HEK293 (cell line): ENCODE data around the gene GJA5.

Source experiments
- CTCF ChIA-PET: fragments of 350-600 bp; formaldehyde crosslinking; extraction: SDS; loops from one replicate; lab custom pipeline; 2021; ENCODE audit warnings: antibody characterized with exemption; lab: Yijun Ruan, JAX
- POLR2A ChIA-PET: fragments of 300-600 bp; formaldehyde crosslinking; extraction: SDS; loops from one replicate; lab custom pipeline; 2020; ENCODE audit warnings: antibody characterized with exemption, inconsistent platforms; lab: Yijun Ruan, JAX
- H3K27ac ChIP-seq: fragments of 200-500 bp; sonication (Bioruptor generic); 2 replicates; pipeline ENCODE4 v1.5.1; 2014; ENCODE audit warnings: low read depth, low read length, control low read depth, inconsistent platforms; ENCODE audit errors: extremely low read depth
- H3K36me3 ChIP-seq, 2 experiments: fragments of 200-500 bp in 1 of 2; sonication (Bioruptor generic) in 1 of 2; 1 replicate in 1 of 2; 2 replicates in 1 of 2; pipeline ENCODE4 v1.5.1; 2014 to 2017; ENCODE audit warnings: inconsistent platforms in 2 of 2, low read length in 2 of 2; ENCODE audit not compliant: control insufficient read depth in 2 of 2, insufficient read depth in 1 of 2
- H3K4me1 ChIP-seq: fragments of 200-500 bp; sonication (Bioruptor generic); 2 replicates; pipeline ENCODE4 v1.5.1; 2014; ENCODE audit warnings: mild to moderate bottlenecking, low read length, inconsistent platforms; ENCODE audit not compliant: control insufficient read depth, insufficient read depth
- H3K4me3 ChIP-seq: 2 replicates; pipeline ENCODE4 v1.5.1; 2011; ENCODE audit warnings: low read depth, mild to moderate bottlenecking, control low read depth, low read length, moderate library complexity
- H3K9me3 ChIP-seq: fragments of 200-500 bp; sonication (Bioruptor generic); 2 replicates; pipeline ENCODE4 v1.5.1; 2014; ENCODE audit warnings: low read depth, low read length, inconsistent platforms; ENCODE audit not compliant: control insufficient read depth, insufficient read depth
- INSM2 ChIP-seq: fragments of 450-650 bp; formaldehyde crosslinking; IDR thresholded peaks from 2 replicates; pipeline ENCODE4 v1.5.1; 2016; ENCODE audit warnings: missing biosample characterization, missing genetic modification characterization
- KLF7 ChIP-seq: fragments of 450-650 bp; formaldehyde crosslinking; IDR thresholded peaks from 2 replicates; pipeline ENCODE4 v1.5.1; 2016; ENCODE audit warnings: missing biosample characterization, missing genetic modification characterization, borderline replicate concordance
- SCRT1 ChIP-seq: fragments of 450-650 bp; formaldehyde crosslinking; IDR thresholded peaks from 2 replicates; pipeline ENCODE4 v1.5.1; 2016; ENCODE audit warnings: missing biosample characterization, missing genetic modification characterization, borderline replicate concordance
- SCRT2 ChIP-seq: fragments of 450-650 bp; formaldehyde crosslinking; IDR thresholded peaks from 2 replicates; pipeline ENCODE4 v1.5.1; 2016; ENCODE audit warnings: missing biosample characterization, missing genetic modification characterization
- SP2 ChIP-seq: fragments of 450-650 bp; formaldehyde crosslinking; IDR thresholded peaks from 2 replicates; pipeline ENCODE4 v1.5.1; 2016; ENCODE audit warnings: missing biosample characterization, missing genetic modification characterization
- ZBTB1 ChIP-seq: fragments of 450-650 bp; formaldehyde crosslinking; IDR thresholded peaks from 2 replicates; pipeline ENCODE4 v1.5.1; 2016; ENCODE audit warnings: missing biosample characterization, missing genetic modification characterization
- ZBTB6 ChIP-seq: fragments of 450-650 bp; formaldehyde crosslinking; IDR thresholded peaks from 2 replicates; pipeline ENCODE4 v1.5.1; 2017; ENCODE audit warnings: missing biosample characterization, missing genetic modification characterization
- ZEB2 ChIP-seq: fragments of 450-650 bp; formaldehyde crosslinking; IDR thresholded peaks from 2 replicates; pipeline ENCODE4 v1.5.1; 2016; ENCODE audit warnings: missing biosample characterization, missing genetic modification characterization
- ZNF239 ChIP-seq: fragments of 450-650 bp; formaldehyde crosslinking; IDR thresholded peaks from 2 replicates; pipeline ENCODE4 v1.5.1; 2016; ENCODE audit warnings: missing biosample characterization, missing genetic modification characterization
- ZNF341 ChIP-seq: fragments of 450-650 bp; formaldehyde crosslinking; IDR thresholded peaks from 2 replicates; pipeline ENCODE4; 2016; ENCODE audit warnings: low read depth, missing biosample characterization, missing genetic modification characterization
- ZNF518A ChIP-seq: fragments of 450-650 bp; formaldehyde crosslinking; conservative IDR thresholded peaks from 2 replicates; pipeline ENCODE4 v1.5.1; 2016; ENCODE audit warnings: low read depth, missing biosample characterization, missing genetic modification characterization
- ZNF530 ChIP-seq: fragments of 450-650 bp; formaldehyde crosslinking; IDR thresholded peaks from 2 replicates; pipeline ENCODE4 v1.5.1; 2016; ENCODE audit warnings: low read depth, missing biosample characterization, missing genetic modification characterization
- ZNF558 ChIP-seq: fragments of 450-650 bp; formaldehyde crosslinking; IDR thresholded peaks from 2 replicates; pipeline ENCODE4 v1.5.1; 2016; ENCODE audit warnings: missing biosample characterization, missing genetic modification characterization
- ZNF629 ChIP-seq: fragments of 450-650 bp; formaldehyde crosslinking; IDR thresholded peaks from 2 replicates; pipeline ENCODE4 v1.5.1; 2017; ENCODE audit warnings: missing biosample characterization, missing genetic modification characterization
- ZNF645 ChIP-seq: fragments of 450-650 bp; formaldehyde crosslinking; IDR thresholded peaks from 2 replicates; pipeline ENCODE4; 2016; ENCODE audit warnings: missing biosample characterization, missing genetic modification characterization
- ZNF677 ChIP-seq: fragments of 450-650 bp; IDR thresholded peaks from 2 replicates; pipeline ENCODE4 v1.5.0; 2018; ENCODE audit warnings: missing biosample characterization, mild to moderate bottlenecking, missing genetic modification characterization, moderate library complexity
- ZNF692 ChIP-seq: fragments of 450-650 bp; formaldehyde crosslinking; IDR thresholded peaks from 2 replicates; pipeline ENCODE4 v1.5.1; 2016; ENCODE audit warnings: missing biosample characterization, missing genetic modification characterization
- ZNF776 ChIP-seq: fragments of 450-650 bp; formaldehyde crosslinking; IDR thresholded peaks from 2 replicates; pipeline ENCODE4 v1.5.0; 2017; ENCODE audit warnings: missing biosample characterization, missing genetic modification characterization, borderline replicate concordance
- TF ChIP-seq, protein P1 (sequence below): fragments of 450-650 bp; formaldehyde crosslinking; IDR thresholded peaks from 2 replicates; pipeline ENCODE4 v1.5.1; 2016; ENCODE audit warnings: missing biosample characterization, missing genetic modification characterization

GJA5 gene

DNA sequence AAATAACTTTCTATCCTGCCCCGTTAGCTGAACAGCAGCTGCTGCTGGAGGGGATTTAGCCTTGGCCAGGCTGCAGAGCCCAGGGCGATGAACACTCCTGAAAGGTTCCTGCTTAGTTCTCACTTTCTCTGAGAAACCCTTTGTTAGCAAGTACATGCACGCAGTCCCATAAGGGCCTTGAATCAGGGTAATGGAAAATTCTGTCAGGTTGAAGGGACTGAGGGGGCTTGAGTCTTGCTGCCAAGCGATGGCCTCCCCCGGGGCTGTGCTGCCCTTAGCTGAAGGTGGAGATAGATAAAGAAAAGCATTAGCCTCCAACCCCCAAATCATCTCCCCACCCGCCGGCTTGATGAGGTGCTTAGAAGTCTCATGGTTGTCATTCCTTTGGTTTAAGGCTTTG, 7.9 kb downstream of the GJA5 start (continued):
- TF ChIP-seq ZBTB6 (tag by site-specific recombination): no peak
- TF ChIP-seq ZNF776 (tag by site-specific recombination): no peak

- CTCF ChIA-PET: no interaction called here
- Histone ChIP-seq H3K36me3 (no peaks in the 10 kb centered on the region), H3K4me3 (no peak overlapping the region), H3K4me1 (no peaks in the 10 kb centered on the region), H3K27ac (no peak overlapping the region), H3K9me3 (no peaks in the 10 kb centered on the region)
- no peak for TF ChIP-seq ZNF677 (tag by site-specific recombination)
- no peak for TF ChIP-seq ZNF341 (tag by site-specific recombination)
- TF ChIP-seq ZNF645 (tag by site-specific recombination): no peak
- TF ChIP-seq ZNF692 (tag by site-specific recombination): no peak
- no peak for TF ChIP-seq SP2 (tag by site-specific recombination)
- no peak for TF ChIP-seq ZNF558
- TF ChIP-seq, protein P1, sequence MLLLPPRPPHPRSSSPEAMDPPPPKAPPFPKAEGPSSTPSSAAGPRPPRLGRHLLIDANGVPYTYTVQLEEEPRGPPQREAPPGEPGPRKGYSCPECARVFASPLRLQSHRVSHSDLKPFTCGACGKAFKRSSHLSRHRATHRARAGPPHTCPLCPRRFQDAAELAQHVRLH: no peak
- TF ChIP-seq ZEB2 (tag by site-specific recombination): no peak
- TF ChIP-seq ZNF518A: no peak
- TF ChIP-seq ZNF629: no peak
- TF ChIP-seq ZNF239 (tag by site-specific recombination): no peak
- TF ChIP-seq KLF7: no peak
- TF ChIP-seq ZNF530: no peak
- POLR2A ChIA-PET: no interaction called here
These were observed 9.1 kb downstream of the GJA5 start for GRCh38 chr1:147751346-147751745.

GRCh38 chr1:147750618-147751217, 9.7 kb downstream of the GJA5 start:
- Histone ChIP-seq H3K27ac (no peak overlapping the region), H3K9me3 (no peaks in the 10 kb centered on the region), H3K4me3 (no peak overlapping the region), H3K4me1 (no peaks in the 10 kb centered on the region), H3K36me3 (no peaks in the 10 kb centered on the region)
- ChIA-PET POLR2A (no interaction called here), CTCF (no interaction called here)
- 0 out of 2 replicates have a peak, but pooled peaks have one; percentile 26 for TF ChIP-seq SCRT1
- peak; percentile 76 for TF ChIP-seq SCRT2
- no peak for TF ChIP-seq ZBTB1 (tag by site-specific recombination)
- no peak for TF ChIP-seq INSM2 (tag by site-specific recombination)
